Urinary bladder (tissue), 4 donors: ENCODE measurements around the gene SVIL. TPM values are rescaled to one million over a fixed set of nuclear protein-coding genes. Genes with fewer than 3 reads are reported as not detected.

Source experiments
- DNase-seq: peaks from one replicate; pipeline ENCODE4 v3.0.0-alpha.2; 2015; ENCODE audit errors: extremely low spot score
- H3K27ac ChIP-seq: one replicate; pipeline ENCODE4 v1.5.1; 2013; ENCODE audit warnings: low read depth, mild to moderate bottlenecking, moderate library complexity
- H3K36me3 ChIP-seq: one replicate; pipeline ENCODE4 v1.6.1; 2013; ENCODE audit warnings: mild to moderate bottlenecking, moderate library complexity; ENCODE audit not compliant: insufficient read depth
- H3K4me1 ChIP-seq: one replicate; pipeline ENCODE4 v1.6.1; 2013; ENCODE audit warnings: mild to moderate bottlenecking, moderate library complexity; ENCODE audit not compliant: insufficient read depth
- H3K4me3 ChIP-seq: one replicate; pipeline ENCODE4 v1.5.1; 2013; ENCODE audit warnings: low read depth, low read length
- WGBS: extraction: QIAGEN DNeasy Blood & Tissue Kit; methylation state at CpG from one replicate; pipeline ENCODE4 v1.1.7; 2013; 5-methylcytosine and 5-hydroxymethylcytosine counted together
- polyA plus RNA-seq: library from polyadenylated mRNA; stranded (reverse); fragments of 200-250 nt; gene quantifications from one replicate; pipeline ENCODE4 v1.2.3, GENCODE V29; 2013
- total RNA-seq: library from RNA; depleted of rRNA; stranded (reverse); fragments of >200 nt; gene quantifications from one replicate; pipeline ENCODE4 v1.2.3, GENCODE V29; 2014
- donor health status: healthy with polysubstance abuse.
- donor health status: healthy.

Gene SVIL
- total and polyA plus RNA-seq, 2 donors: 176 to 552 TPM

DNA sequence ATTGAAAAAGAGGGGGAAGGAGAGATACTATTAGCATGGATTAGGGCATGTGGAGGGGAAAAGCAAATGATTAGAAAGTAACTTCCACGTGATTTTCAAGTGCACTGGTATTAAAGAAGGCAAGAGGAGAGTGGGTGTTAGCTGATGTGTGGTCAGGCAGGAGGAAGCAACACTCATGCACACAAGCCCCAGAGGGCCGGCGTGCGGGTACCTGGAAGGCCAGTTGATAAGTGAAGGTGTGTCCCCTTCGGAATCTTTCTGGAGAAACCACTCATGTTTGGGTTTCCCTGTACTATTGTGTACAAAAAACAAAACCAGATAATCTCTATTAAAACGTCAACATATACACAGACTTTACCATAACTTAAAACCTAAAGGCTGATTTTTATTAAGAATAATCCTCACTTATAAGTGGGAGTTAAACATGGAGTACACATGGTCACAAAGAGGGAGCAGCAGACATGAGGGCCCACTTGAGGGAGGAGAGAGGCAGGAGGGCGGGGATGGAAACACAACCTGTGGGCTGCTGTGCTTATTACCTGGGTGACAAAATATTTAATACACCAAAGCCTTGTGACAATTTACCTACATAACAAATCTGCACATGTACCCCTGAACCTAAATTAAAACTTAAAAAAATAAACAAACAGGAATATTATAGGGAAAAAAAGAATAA is 98.9 kb downstream of the SVIL start:
- Histone ChIP-seq H3K36me3 (no peaks in the 10 kb centered on the region), H3K4me3 (no peak overlapping the region), H3K27ac (no peak overlapping the region), H3K4me1 (no peaks in the 10 kb centered on the region)
- DNase-seq: no peak
- WGBS: 54% methylated on average over 7 of the region's 7 CpGs

DNA sequence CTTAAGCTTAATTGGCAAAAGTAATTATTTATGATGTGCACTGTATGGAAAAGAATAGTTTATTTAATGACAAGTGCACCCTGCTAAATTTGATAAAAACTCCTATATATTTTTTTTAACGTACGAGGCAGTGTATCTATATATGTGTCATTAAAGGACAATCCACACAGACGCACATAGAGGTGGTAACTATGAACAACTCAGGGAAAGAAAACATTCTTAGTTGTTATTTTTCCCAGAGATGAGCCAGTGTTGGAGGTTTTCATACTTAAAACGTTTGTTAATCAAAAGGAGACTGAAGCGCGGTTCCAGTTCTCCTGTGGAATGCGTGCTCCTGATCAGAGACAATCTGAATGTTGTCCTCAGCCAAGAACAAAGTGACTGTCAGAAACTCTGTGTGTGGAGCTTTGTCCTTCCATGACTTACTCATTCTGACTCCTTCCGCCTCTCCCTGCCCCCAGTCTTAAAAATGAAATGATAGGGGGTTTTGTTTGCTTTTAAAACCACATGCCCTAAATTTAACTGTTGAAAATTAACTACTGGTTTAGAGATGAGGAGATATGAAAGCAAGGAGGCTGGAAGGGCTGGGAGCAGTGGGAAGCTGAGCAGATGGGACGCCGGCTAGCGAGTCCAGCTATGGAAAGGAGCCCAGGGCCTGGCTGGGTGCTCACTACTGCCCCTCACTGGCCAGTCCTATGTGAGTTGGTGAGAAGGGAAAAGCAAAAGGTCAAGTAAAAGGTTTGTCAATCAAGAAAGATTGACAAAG is 99.6 kb downstream of the SVIL start:
- peak; percentile 49 for DNase-seq
- Histone ChIP-seq H3K27ac (no peak overlapping the region), H3K36me3 (no peaks in the 10 kb centered on the region), H3K4me1 (no peaks in the 10 kb centered on the region), H3K4me3 (no peak overlapping the region)
- WGBS: 23% methylated on average over 11 of the region's 11 CpGs

DNA sequence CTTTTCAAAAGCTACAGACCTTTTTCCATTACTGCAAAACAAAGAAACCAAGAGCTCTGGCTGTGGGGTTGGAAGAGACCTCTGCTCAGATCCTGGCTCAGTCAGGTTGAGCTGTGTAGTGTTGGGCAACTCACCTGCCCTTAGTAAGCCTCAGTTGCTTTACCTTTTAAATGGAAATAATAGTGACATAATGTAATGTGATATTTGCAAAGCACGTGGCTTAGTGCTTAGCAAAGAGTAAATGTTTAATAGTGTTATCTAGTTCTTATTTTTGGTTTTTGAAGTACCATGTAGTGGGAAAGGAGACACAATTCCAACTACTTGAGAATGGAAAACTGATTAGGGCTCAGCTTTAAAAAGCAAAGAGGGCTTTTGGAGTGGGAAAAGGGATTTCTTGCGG is 100.2 kb downstream of the SVIL start:
- Histone ChIP-seq H3K36me3 (no peaks in the 10 kb centered on the region), H3K4me3 (no peak overlapping the region), H3K4me1 (no peaks in the 10 kb centered on the region), H3K27ac (no peak overlapping the region)
- DNase-seq: no peak
- WGBS: 40% methylated on average over 2 of the region's 2 CpGs

DNA sequence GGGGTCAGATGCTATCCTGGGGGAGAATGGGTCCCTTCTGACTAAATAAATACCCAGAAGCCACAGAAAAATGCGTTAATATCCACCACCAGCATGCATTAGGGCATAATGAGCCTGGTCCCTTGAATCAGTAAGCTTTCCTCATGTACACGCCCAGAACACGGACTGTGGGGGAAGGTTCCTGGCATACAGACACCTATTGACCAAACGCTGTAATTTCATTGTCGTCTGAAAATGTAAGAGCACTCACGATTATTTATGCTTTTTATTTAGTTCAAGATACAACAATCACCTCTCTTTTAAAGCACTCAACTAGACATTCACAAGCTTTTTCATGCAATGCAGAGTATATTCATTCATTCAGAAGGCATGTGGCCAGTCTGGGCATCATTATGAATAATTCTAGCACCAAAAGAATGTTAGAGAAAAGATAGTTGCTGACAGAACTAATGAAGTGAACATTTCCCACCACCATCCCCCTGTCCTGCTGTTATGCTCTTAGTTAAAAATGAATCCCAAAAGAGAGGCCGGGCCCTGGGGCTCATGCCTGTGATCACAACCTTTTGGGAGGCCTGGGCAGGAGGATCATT is 101.0 kb downstream of the SVIL start:
- WGBS: 64% methylated on average over 7 of the region's 7 CpGs
- H3K4me3 ChIP-seq: no peak overlapping the region
- no peaks in the 10 kb centered on the region for H3K36me3 ChIP-seq
- DNase-seq: no peak
- H3K4me1 ChIP-seq: no peaks in the 10 kb centered on the region
- H3K27ac ChIP-seq: no peak overlapping the region

DNA sequence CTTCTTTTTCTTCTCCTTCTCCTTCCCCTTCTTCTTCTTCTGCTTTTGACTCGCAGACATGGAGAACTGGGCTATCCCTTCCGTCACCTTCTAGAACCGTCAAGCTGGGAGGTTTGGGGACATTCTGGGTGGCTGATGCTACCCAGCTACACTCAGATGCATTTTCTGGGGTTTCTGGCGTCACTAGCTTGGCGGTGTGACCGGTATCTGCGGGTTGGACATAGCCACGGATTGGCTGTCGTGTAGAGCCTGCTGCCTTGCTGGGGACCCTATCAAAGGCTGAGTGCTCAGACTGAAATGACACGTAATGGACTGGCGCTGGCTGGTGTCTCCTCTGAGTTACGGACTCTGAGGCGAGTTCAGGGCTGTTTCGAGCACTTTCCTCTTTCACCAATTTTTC is 101.7 kb downstream of the SVIL start:
- WGBS: 92% methylated on average over 14 of the region's 14 CpGs
- H3K4me3 ChIP-seq: no peak overlapping the region
- H3K36me3 ChIP-seq: no peaks in the 10 kb centered on the region
- H3K4me1 ChIP-seq: no peaks in the 10 kb centered on the region
- no peak for DNase-seq
- no peak overlapping the region for H3K27ac ChIP-seq

DNA sequence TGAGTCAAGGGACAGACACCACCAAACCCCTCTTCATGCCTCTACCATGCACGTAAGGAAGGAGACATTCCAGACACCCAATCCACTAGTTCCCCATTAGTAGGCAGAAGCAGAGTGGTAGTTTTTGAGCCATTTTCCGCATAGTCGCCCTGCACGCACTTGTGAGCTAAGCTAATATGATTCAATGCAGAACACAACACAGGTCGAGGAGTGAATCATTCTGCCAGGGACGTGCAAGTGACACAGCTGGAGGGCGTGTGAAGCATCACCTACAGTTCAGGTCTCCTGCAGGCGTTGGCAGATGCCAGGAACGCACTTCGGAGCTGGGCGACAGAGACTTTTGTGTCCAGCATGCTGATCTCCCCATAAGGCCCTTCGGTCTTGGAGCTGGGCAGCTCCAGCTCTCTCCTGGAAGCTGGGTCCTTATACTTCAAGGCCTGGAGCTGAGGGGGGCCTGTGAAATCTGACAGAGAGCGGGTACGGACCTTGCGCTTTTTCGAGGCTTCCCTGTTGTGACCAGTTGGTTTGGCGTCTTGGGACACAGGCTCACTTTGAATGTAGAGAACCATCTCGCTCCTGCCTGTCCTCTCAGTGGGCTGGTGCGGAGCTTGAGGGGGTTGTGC is 102.4 kb downstream of the SVIL start:
- DNase-seq: no peak
- WGBS: 91% methylated on average over 19 of the region's 19 CpGs
- H3K36me3 ChIP-seq: no peaks in the 10 kb centered on the region
- no peak overlapping the region for H3K4me3 ChIP-seq
- no peak overlapping the region for H3K27ac ChIP-seq
- no peaks in the 10 kb centered on the region for H3K4me1 ChIP-seq

DNA sequence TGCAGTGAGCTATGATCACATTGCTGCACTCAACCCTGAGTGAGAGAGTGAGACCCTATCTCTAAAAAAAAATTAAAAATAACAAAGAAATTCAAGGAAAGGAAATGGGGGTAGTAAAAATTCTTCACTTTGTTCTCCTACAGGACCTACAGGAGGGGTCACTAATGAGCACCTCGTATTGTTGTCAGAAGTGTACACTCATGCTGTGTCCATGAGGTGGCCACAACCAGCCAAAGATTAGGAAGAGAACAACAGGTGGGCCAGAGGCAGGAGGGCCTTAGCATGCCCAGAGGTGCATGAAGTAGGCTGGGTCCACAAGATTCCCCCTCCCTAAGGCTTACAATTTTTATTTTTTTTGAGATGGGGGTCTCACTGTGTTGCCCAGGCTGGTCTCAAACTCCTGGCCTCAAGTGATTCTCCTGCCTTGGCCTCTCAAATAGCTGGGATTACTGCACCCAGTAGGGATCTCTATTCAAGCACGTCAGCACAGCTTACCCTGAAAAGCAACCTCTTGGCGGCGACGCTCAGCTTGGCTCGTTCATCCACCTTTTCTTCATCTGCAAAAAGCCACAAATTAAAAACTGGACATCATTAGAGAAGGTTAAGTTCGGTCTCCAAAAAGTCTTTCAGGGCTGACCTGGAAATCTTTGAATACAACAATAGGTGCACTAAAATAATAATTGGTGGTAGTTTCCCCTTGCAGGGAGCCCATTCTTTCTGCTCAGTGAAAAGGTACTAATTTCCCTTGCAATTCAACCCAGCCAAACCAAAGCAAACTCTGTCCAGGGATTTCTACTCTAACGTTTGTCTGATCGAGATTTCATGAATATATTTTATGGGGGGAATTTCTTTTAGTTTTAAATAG is 104.4 kb downstream of the SVIL start:
- Histone ChIP-seq H3K36me3 (no peaks in the 10 kb centered on the region), H3K4me3 (no peak overlapping the region), H3K27ac (no peak overlapping the region), H3K4me1 (no peaks in the 10 kb centered on the region)
- 79% methylated on average over 9 of the region's 9 CpGs for WGBS
- no peak for DNase-seq

DNA sequence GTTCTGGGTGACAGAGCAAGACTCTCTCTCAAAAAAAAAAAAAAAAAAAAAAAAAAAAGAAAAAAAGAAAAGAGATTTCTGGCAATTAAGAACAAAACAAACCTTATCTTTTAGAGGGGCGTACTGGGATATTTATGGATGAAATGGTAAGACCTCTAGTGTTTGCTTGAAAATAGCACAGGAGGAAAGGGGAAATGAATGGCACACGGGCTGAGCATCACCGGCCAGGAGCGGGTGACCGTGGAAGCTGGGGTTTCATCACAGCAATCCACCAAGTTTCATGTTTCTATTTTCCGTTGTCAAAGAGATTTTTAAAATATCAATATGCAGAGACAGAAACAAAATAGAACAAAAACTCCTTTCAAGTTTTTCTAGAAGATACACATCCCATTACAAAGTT is 105.6 kb downstream of the SVIL start:
- Histone ChIP-seq H3K4me3 (no peak overlapping the region), H3K4me1 (no peaks in the 10 kb centered on the region), H3K36me3 (no peaks in the 10 kb centered on the region), H3K27ac (no peak overlapping the region)
- WGBS: 84% methylated on average over 6 of the region's 6 CpGs
- no peak for DNase-seq

DNA sequence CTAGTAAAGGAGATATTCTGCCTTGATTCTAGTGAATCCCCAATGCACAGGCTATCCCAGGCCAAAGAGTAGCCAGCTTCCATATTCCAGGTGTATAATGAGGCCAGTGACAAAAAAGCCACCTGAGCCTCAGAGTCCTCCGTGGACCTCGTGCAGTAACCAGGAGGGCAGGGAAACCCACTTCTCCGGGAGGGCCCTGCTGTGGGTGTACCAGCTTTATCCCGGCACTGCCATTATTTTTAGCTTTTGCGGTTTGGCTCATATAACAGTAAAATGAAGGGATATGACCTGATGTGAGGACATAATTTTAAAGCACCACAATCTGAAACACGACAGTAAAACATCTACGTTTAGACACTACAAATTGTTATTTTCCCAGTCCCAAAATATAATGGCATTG is 109.0 kb downstream of the SVIL start:
- no peaks in the 10 kb centered on the region for H3K36me3 ChIP-seq
- WGBS: 81% methylated on average over 7 of the region's 7 CpGs
- no peak overlapping the region for H3K4me3 ChIP-seq
- no peaks in the 10 kb centered on the region for H3K4me1 ChIP-seq
- no peak overlapping the region for H3K27ac ChIP-seq
- no peak for DNase-seq

DNA sequence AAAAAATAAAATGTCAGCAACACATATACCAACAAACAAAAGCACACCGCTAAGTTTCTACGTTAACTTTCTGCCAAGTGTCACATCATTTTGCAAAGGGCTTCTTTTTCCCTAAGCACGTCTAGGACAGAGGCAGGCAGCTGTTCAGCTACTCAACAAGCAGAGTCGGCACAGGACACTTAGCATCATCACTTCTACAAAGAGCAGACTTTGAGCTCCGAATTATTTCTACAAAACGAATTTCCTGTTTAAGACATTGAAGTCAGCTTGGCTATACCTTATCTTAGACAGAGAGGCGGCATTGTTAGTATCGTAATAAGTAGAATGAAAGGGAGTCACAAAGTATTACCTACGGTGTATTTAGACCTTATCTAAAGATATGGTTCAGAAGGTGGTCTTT is 110.1 kb downstream of the SVIL start:
- H3K4me1 ChIP-seq: no peaks in the 10 kb centered on the region
- 80% methylated on average over 9 of the region's 9 CpGs for WGBS

DNA sequence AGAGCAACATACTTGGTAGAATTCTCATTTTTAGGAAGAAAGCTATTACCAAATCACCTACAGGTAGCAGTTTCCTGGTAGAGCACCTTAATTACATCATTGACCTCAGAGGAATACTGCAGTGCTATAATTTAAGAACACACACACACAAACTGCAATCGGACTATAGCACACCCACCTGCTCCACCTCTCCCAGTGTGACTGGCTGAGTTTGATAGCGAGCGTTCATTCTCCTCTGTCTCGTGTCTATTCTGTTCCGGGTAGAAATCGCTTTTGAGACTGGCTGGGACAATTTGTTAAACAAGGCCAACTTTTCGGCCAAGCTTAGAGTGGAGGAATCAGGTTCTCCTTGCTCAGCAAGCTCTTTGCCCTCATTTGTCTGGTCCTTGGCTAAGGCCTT is 110.5 kb downstream of the SVIL start:
- Histone ChIP-seq H3K36me3 (no peaks in the 10 kb centered on the region), H3K27ac (no peak overlapping the region), H3K4me1 (no peaks in the 10 kb centered on the region), H3K4me3 (no peak overlapping the region)
- WGBS: 88% methylated on average over 7 of the region's 7 CpGs
- DNase-seq: no peak

More for the DNA sequence above, 110.1 kb downstream of the SVIL start:
- Histone ChIP-seq H3K27ac (no peak overlapping the region), H3K36me3 (no peaks in the 10 kb centered on the region), H3K4me3 (no peak overlapping the region)
- no peak for DNase-seq

DNA sequence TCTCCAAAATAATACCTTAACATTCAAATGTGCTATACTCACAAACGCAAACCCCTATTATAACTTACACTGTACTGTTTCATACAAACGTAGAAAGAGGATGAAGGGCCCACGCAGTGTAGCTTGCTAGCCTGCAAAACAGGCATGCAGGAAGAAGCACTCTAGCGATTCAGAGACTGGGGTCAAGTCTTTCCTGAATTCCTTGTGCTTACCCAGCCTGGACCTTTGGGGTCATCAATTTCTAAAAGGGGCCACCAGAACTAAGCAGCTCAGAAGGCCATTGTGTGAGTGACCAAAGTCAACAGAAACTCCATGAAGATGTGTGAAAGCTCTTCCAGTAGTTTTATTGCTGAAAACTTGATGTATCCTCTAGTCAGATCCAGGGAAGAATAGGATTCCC is 111.9 kb downstream of the SVIL start:
- no peak overlapping the region for H3K27ac ChIP-seq
- no peak for DNase-seq
- no peaks in the 10 kb centered on the region for H3K4me1 ChIP-seq
- no peak overlapping the region for H3K4me3 ChIP-seq
- no peaks in the 10 kb centered on the region for H3K36me3 ChIP-seq
- 69% methylated on average over 4 of the region's 4 CpGs for WGBS
